Activated CD4-positive, CD25-positive, alpha-beta regulatory T cell (primary cell): ENCODE data around the gene BEND3.
"Not testable (repeated sequence)": the region's sequence is repeated elsewhere in the genome, so short reads cannot be mapped to it uniquely, and the experiment has no call there.

Experiments used
- DNase-seq, 4 experiments: peaks; one replicate each; lab custom pipeline; 2025; lab: John Stamatoyannopoulos, UW

The BEND3 gene

GRCh38 chr6:107121266-107121665, 6.0 kb upstream of the BEND3 start:
- no peak for DNase-seq

GRCh38 chr6:107120404-107120803, 5.1 kb upstream of the BEND3 start:
- no peak for DNase-seq

GRCh38 chr6:107118976-107119375, 3.7 kb upstream of the BEND3 start:
- no peak for DNase-seq

- DNase-seq, result not testable (repeated sequence)
These were observed 3.2 kb upstream of the BEND3 start for GRCh38 chr6:107118540-107118939.

GRCh38 chr6:107116931-107117330, 1.6 kb upstream of the BEND3 start:
- no peak for DNase-seq

- no peak for DNase-seq
These were observed 1.1 kb upstream of the BEND3 start for GRCh38 chr6:107116328-107116892.

- no peak for DNase-seq
These were observed 496 bp upstream of the BEND3 start for GRCh38 chr6:107115695-107116327.

- peak; percentile 36 to 50 (median 41) for DNase-seq
These were observed 946 bp downstream of the BEND3 start for GRCh38 chr6:107114213-107114925.

GRCh38 chr6:107110200-107110599, 5.1 kb downstream of the BEND3 start:
- no peak for DNase-seq

- DNase-seq, result no peak
These were observed 7.0 kb downstream of the BEND3 start for GRCh38 chr6:107108201-107108890.

GRCh38 chr6:107107791-107108190, 7.5 kb downstream of the BEND3 start:
- DNase-seq, result no peak

GRCh38 chr6:107106165-107106564, 9.2 kb downstream of the BEND3 start:
- no peak for DNase-seq

GRCh38 chr6:107105511-107106116, 9.7 kb downstream of the BEND3 start:
- DNase-seq, result no peak

GRCh38 chr6:107103082-107103481, 12.2 kb downstream of the BEND3 start:
- no peak for DNase-seq

- DNase-seq, result no peak
These were observed 12.9 kb downstream of the BEND3 start for GRCh38 chr6:107102414-107102805.

GRCh38 chr6:107101686-107102413, 13.5 kb downstream of the BEND3 start:
- no peak for DNase-seq

- no peak for DNase-seq
These were observed 14.1 kb downstream of the BEND3 start for GRCh38 chr6:107101211-107101610.

GRCh38 chr6:107098436-107099307, 16.6 kb downstream of the BEND3 start:
- DNase-seq, result no peak

- not testable (repeated sequence) for DNase-seq
These were observed 30.9 kb downstream of the BEND3 start for GRCh38 chr6:107084459-107084858.

GRCh38 chr6:107083921-107084320, 31.4 kb downstream of the BEND3 start:
- DNase-seq, result no peak
